Panc1 (cell line): ENCODE measurements around the gene PYDC1. TPM values are rescaled to one million over a fixed set of nuclear protein-coding genes. Genes with fewer than 3 reads are reported as not detected.

Source experiments
- ATAC-seq: fragments of 200-7000 bp; cut with Tn5 transposase; 2 replicates; pipeline ENCODE4 v1.9.1; 2020; ENCODE audit warnings: mild to moderate bottlenecking, moderate library complexity
- BruUV-seq: library from RNA; stranded (reverse); fragments of 400-500 nt; replicated peaks from 2 replicates; lab custom pipeline; 2021; lab: Mats Ljungman, UMichigan
- CTCF ChIA-PET: fragments of 300-600 bp; sonication (Branson Sonifier 250); formaldehyde crosslinking; loops from one replicate; lab custom pipeline; 2022; ENCODE audit warnings: antibody characterized with exemption; lab: Charles Lee
- POLR2A ChIA-PET: fragments of 300-600 bp; sonication (Branson Sonifier 250); formaldehyde crosslinking; loops from one replicate; lab custom pipeline; 2022; ENCODE audit warnings: antibody characterized with exemption; lab: Charles Lee
- DNase-seq: peaks from one replicate; pipeline ENCODE4 v3.0.0-alpha.2; 2010; ENCODE audit warnings: low read depth, low spot score
- H3K27ac ChIP-seq: 2 replicates; pipeline ENCODE4 v1.5.1; 2011; ENCODE audit warnings: mild to moderate bottlenecking, low read length, inconsistent platforms
- H3K27me3 ChIP-seq: fragments of 200-500 bp; sonication (Bioruptor generic); 2 replicates; pipeline ENCODE4 v1.6.0; 2014; ENCODE audit warnings: low read length, inconsistent platforms; ENCODE audit not compliant: control insufficient read depth, insufficient read depth
- H3K36me3 ChIP-seq: fragments of 200-500 bp; sonication (Bioruptor generic); 2 replicates; pipeline ENCODE4 v1.5.1; 2014; ENCODE audit warnings: inconsistent platforms, mild to moderate bottlenecking, low read length, moderate library complexity; ENCODE audit not compliant: control insufficient read depth, insufficient read depth
- H3K4me1 ChIP-seq: 2 replicates; pipeline ENCODE4 v1.5.1; 2011; ENCODE audit warnings: inconsistent platforms, mild to moderate bottlenecking, low read length, moderate library complexity; ENCODE audit not compliant: control insufficient read depth, insufficient read depth
- H3K4me3 ChIP-seq, 2 experiments: 2 replicates each; pipeline ENCODE4 v1.5.1; 2011 to 2012; ENCODE audit warnings: low read depth in 2 of 2, low read length in 2 of 2, mild to moderate bottlenecking in 2 of 2, inconsistent platforms in 1 of 2, moderate library complexity in 1 of 2
- H3K9me3 ChIP-seq: fragments of 200-500 bp; sonication (Bioruptor generic); 2 replicates; pipeline ENCODE4 v1.5.1; 2014; ENCODE audit warnings: low read depth, mild to moderate bottlenecking, inconsistent platforms, low read length, moderate library complexity; ENCODE audit not compliant: control insufficient read depth, insufficient read depth
- CTCF ChIP-seq: fragments of 450-650 bp; IDR thresholded peaks from 2 replicates; pipeline ENCODE4 v1.5.1; 2017; ENCODE audit warnings: mild to moderate bottlenecking
- POLR2AphosphoS5 ChIP-seq: IDR thresholded peaks from 2 replicates; pipeline ENCODE4 v1.6.1; 2012; ENCODE audit warnings: mild to moderate bottlenecking, low read depth, low read length, moderate library complexity
- REST ChIP-seq, 2 experiments: IDR thresholded peaks; 2 replicates each; pipeline ENCODE4 v1.6.1; 2011 to 2012; ENCODE audit warnings: low read depth in 2 of 2, control low read depth in 1 of 2, low read length in 1 of 2, mild to moderate bottlenecking in 1 of 2, moderate library complexity in 1 of 2; ENCODE audit not compliant: insufficient read depth in 1 of 2
- SIN3A ChIP-seq: IDR thresholded peaks from 2 replicates; pipeline ENCODE4 v1.6.1; 2012; ENCODE audit warnings: low read depth, mild to moderate bottlenecking, low read length, moderate library complexity, borderline replicate concordance; ENCODE audit not compliant: insufficient read depth
- TCF7L2 ChIP-seq: IDR thresholded peaks from 2 replicates; pipeline ENCODE4 v1.6.1; 2011; ENCODE audit warnings: mild to moderate bottlenecking, low read depth, low read length, inconsistent platforms
- in situ Hi-C: cut with HindIII; loops from 2 replicates; pipeline ENCODE4 v1.10.0; 2016; ENCODE audit warnings: low sequenced_read_pairs, low pct_unique_long_range_greater_than_20kb
- intact Hi-C: fragments of 100-400 bp; cut with micrococcal nuclease; formaldehyde crosslinking; loops from one replicate; pipeline ENCODE4 v1.10.0; 2022; ENCODE audit not compliant: unreplicated experiment
- total RNA-seq: library from RNA; stranded (reverse); gene quantifications from one replicate; pipeline ENCODE4 v1.2.1, GENCODE V29; 2021; ENCODE audit not compliant: unreplicated experiment

Gene PYDC1
- total RNA-seq, 1 experiment from 2014 or later = not detected

- intact Hi-C loops (no loop called here), in situ Hi-C loops (no loop called here)
- POLR2A ChIA-PET = interaction anchor here (0.6 kb wide), 1 partner anchor 239 kb away, joined by 6 read pairs; no protein-coding TSS in a partner anchor
- H3K9me3 ChIP-seq = no peaks in the 10 kb centered on the region
- no peaks in the 10 kb centered on the region for H3K27me3 ChIP-seq
- no peak for DNase-seq
- CTCF ChIA-PET = no interaction called here
- BruUV-seq = no TSS peak
- no peak overlapping the region for H3K4me3 ChIP-seq
- peaks cover 13% of the 10 kb centered on the region for H3K4me1 ChIP-seq
- TF ChIP-seq REST (IDR thresholded peaks at IDR 0.05; ENCODE audit: insufficient read depth in 1 of 2, low read depth in 2 of 2, low read length in 1 of 2) (no peak), CTCF (no peak), SIN3A (no peak), POLR2AphosphoS5 (no peak), TCF7L2 (no peak)
- ATAC-seq = no peak
- peaks cover 73% of the 10 kb centered on the region for H3K36me3 ChIP-seq
- no peak overlapping the region for H3K27ac ChIP-seq
These were observed 32.0 kb downstream of the PYDC1 start for GRCh38 chr16:31184888-31185287.

GRCh38 chr16:31183432-31184428, 33.2 kb downstream of the PYDC1 start:
- intact Hi-C loops = no loop called here
- TSS peak; percentile 55 for BruUV-seq
- TF ChIP-seq TCF7L2 (no peak), SIN3A (no peak), REST (IDR thresholded peaks at IDR 0.05; ENCODE audit: insufficient read depth in 1 of 2, low read depth in 2 of 2, low read length in 1 of 2) (no peak), POLR2AphosphoS5 (no peak; the same call in 1 of the 2 replicates), CTCF (no peak)
- ChIA-PET POLR2A (interaction anchor here (0.5 to 0.7 kb wide), 4 partner anchors 15 to 300 kb away, joined by 3 to 15 read pairs (median 8); no protein-coding TSS in a partner anchor), CTCF (no interaction called here)
- in situ Hi-C loops = no loop called here
- ATAC-seq (no peak), DNase-seq (no peak)
- Histone ChIP-seq H3K27ac (peak overlapping the region; percentile 31; the same call in 1 of the 2 replicates), H3K27me3 (no peaks in the 10 kb centered on the region), H3K9me3 (no peaks in the 10 kb centered on the region), H3K36me3 (peaks cover 61% of the 10 kb centered on the region), H3K4me3 (peak overlapping the region; percentile 60 to 99), H3K4me1 (peaks cover 16% of the 10 kb centered on the region)
